GM18909 (cell line): Measurements from ENCODE around the gene RESP18.
A peak's percentile ranks its signal among the peaks of the same experiment; 100 is the strongest.
"Not testable (repeated sequence)": the region's sequence is repeated elsewhere in the genome, so short reads cannot be mapped to it uniquely, and the experiment has no call there.

Experiments used
- ATAC-seq: cut with Tn5 transposase; IDR thresholded peaks from one replicate; pipeline ENCODE4 v1.9.1; 2021; ENCODE audit warnings: mild to moderate bottlenecking; ENCODE audit not compliant: unreplicated experiment, poor library complexity

The RESP18 gene

DNA sequence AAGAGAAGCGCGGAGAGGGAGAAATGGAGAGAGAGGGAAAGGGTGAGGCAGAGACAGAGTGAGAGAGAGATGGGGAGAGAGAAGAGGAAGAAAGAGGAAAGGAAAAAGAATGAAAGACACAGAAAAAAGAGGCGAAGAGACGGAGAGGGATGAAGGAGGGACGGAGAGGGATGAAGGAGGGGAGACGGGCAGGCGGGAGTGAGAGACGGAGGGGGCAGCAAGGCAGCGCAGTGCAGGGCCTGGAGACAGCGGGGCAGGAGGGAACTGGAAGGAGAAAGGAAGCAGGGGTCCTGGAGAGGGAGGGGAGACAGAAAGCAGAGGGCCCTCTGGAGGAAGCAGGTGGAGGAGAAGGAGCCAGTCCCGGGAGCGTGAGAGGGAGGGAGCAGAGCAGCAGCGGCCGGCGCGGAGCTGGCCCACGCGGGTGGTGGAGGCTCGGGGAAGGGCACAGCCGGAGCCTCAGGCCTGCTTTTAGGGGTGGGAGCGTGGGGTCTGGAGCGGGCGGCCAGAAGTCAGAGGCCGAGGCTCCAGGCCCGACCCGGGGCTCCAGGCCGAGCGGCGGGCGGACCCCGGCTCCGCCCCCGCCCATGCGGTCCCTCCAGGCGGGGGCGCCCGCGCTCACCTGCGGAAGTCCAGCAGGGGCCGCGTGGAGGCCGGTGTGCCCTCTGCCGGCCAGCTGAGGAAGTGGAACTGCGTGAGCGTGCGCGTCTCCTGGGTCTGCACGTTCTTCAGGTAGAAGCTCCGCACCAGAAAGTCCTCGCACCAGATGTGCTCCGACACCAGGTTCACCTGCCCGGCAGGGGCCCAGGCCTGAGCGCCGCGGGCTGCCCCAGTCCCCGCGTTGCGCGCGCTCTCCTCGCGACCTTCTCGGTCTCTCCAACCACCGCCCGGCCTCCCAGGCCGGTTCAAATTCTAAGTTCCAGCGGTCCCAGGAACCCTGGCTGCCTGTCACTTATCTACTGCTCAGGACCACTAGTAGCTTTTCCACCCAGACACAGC lies 37.9 kb downstream of the RESP18 start:
- peak; percentile 92 for ATAC-seq

DNA sequence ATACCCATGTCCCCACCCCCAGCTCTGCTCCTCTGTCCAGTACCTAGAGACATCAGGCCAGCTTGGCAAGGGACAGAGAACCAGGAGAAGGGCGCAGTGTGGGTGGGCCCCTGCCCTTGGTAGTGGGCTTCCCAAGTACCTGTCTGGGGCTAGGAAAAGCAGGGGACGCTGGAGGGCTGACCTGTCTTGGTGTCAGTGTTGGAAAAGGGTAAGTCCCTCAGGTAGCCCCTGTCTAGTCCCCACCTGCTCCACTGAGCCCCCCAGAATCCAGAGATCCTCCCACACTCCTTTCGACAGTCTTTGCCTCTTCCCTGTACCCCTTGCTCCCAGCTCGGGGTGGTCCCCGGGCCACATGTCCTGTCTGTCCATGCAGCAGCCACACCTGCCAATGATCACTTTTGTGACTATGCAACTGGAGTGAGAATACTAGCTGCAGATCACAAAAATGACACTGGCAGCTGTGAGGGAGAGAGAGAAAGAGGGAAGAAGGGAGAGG lies 38.8 kb downstream of the RESP18 start:
- no peak for ATAC-seq

DNA sequence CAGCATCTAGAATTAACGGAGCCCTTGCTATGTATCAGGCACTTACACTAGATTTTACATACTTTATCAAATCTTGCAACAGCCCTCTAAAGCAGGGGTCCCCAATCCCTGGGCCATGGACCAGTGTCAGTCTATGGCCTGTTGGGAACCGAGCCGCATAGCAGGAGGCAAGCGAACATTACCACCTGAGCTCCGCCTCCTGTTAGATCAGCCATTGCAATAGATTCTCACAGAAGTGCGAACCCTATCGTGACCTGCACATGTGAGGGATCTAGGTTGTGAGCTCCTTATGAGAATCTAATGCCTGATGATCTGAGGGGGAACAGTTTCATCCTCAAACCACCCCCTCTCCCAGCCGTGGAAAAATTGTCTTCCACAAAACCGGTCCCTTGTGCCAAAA lies 39.9 kb downstream of the RESP18 start:
- ATAC-seq, result no peak

GRCh38 chr2:219291910-219292490 lies 40.5 kb downstream of the RESP18 start:
- ATAC-seq, result no peak

GRCh38 chr2:219291394-219291793 lies 41.1 kb downstream of the RESP18 start:
- no peak for ATAC-seq

DNA sequence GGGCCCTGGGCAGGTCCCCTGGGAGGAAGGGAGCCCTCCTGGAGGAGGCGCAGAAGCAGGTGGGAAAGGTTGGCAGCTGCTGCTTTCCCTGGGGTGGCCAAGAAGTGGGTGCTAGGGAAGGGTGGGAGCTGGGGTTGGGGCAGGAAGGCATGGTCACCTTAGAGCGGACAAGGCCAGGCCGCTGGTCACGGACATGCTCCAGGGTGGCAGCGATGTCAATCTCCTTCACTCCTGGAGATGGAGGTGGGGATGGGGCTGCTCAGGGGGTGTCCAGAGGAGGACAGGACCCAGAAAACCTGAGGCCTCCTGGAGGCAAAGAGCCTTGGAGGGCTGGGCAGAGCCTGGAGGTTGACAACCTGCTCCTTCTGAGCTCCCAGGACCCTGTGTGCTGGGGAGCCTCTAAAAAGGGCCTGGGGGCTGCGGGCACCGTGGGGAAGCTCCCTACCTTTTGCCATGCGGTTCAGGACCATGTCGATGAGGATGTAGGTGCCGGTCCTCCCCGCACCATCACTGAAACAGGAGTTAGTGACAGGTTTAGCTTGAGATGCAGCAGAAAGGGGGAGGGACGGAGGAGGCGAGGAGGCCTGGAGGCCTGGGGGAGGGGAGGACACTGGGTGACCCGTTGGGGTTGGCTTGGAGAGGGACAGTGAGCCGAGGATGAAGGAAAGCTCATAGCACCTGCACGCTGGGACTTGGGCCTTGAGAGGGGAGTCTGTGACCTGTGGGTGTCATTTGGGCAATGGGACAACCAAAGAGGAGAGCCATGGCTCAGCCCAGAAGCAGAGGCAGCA lies 42.0 kb downstream of the RESP18 start:
- no peak for ATAC-seq

GRCh38 chr2:219289537-219290361 lies 42.8 kb downstream of the RESP18 start:
- ATAC-seq, result no peak

DNA sequence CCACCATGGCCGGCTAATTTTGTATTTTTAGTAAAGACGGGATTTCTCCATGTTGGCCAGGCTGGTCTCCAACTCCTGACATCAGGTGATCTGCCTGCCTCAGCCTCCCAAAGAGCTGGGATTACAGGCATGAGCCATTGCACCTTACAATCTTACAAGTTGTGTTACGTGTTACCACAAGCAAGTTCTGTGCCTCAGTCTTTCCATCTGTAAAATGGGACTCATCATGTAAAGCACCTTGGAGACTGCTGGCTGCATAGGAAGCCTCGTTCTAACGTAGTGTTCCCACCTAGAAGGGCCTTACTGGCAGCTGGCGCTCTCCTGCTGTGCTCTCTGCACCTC lies 43.4 kb downstream of the RESP18 start:
- no peak for ATAC-seq

GRCh38 chr2:219287580-219288265 lies 44.8 kb downstream of the RESP18 start:
- no peak for ATAC-seq

DNA sequence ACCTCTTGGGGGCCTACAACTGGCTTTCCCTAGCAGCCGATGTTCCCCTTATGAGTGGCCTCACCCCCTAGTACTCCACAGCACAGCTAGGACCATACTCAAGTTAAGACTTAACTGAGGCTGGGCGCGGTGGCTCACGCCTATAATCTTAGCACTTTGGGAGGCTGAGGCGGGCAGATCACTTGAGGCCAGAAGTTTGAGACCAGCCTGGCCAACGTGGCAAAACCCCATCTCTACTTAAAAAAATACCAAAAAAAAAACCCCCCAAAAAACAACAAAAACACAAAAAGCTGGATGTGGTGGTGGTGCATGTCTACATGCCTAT lies 45.5 kb downstream of the RESP18 start:
- ATAC-seq, result not testable (repeated sequence)

- no peak for ATAC-seq
Measured at GRCh38 chr2:219286436-219287115, 46.0 kb downstream of the RESP18 start.

- ATAC-seq, result no peak
Measured at GRCh38 chr2:219285894-219286425, 46.6 kb downstream of the RESP18 start.

DNA sequence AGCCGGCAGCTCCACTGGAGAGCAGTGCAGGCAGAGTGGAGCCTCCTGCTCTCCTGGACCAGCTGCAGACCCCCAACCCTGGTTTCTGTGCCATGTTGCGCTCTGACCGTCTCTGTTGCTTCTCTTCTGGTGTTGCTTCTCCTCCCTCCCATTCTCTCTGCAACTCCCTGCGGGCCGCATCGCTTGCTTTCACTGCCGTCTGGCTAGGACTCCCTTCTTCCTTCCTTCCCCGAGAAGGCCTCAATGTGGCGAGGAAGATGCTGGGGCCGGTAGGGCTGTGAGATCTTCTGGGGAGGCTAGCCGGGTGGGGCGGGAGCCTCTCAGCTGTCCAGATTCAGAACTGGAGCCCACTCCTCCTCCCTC lies 47.2 kb downstream of the RESP18 start:
- no peak for ATAC-seq

GRCh38 chr2:219284501-219285372 lies 47.8 kb downstream of the RESP18 start:
- ATAC-seq, result no peak

GRCh38 chr2:219282943-219283581 lies 49.5 kb downstream of the RESP18 start:
- no peak for ATAC-seq

- ATAC-seq, result no peak
Measured at GRCh38 chr2:219282375-219282774, 50.2 kb downstream of the RESP18 start.

DNA sequence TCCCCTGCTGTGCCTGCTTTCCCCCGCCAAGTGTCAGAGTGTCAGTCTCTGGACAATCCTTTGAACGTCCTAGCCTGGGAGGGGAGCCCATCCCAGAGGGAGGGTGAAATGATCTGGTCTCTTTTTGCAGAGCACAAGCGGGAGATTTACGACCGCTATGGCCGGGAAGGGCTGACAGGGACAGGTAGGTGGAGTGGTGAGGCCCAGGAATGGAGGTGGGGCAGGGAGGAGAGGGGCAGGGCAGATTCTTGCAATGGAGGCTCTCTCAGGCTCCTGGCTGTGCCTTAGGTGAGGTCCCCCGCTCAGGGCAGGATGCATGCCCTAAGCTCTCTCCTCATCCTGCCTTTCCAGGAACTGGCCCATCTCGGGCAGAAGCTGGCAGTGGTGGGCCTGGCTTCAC lies 51.0 kb downstream of the RESP18 start:
- ATAC-seq, result no peak
